MM.1S (cell line): ENCODE data around the gene CREB3L2.
"Not testable (repeated sequence)": the region's sequence is repeated elsewhere in the genome, so short reads cannot be mapped to it uniquely, and the experiment has no call there.

Source experiments
- DNase-seq: peaks from one replicate; pipeline ENCODE4 v3.0.0-alpha.2; 2015
- H2AFZ ChIP-seq: fragments of 300-600 bp; sonication (generic); 2 replicates; pipeline ENCODE4 v1.6.0; 2016; ENCODE audit warnings: antibody characterized with exemption, low read length
- H3F3A ChIP-seq: fragments of 300-600 bp; sonication (generic); 2 replicates; pipeline ENCODE4 v1.6.1; 2016; ENCODE audit warnings: mild to moderate bottlenecking, antibody characterized with exemption, low read length, moderate library complexity, mixed read lengths; ENCODE audit not compliant: insufficient read depth
- H3K27ac ChIP-seq: fragments of 300-600 bp; sonication (generic); 2 replicates; pipeline ENCODE4 v1.5.1; 2016; ENCODE audit warnings: mild to moderate bottlenecking, low read length
- H3K27me3 ChIP-seq: fragments of 300-600 bp; sonication (generic); replicated peaks from 2 replicates; pipeline ENCODE4 v1.6.0; 2016; ENCODE audit warnings: low read length; ENCODE audit not compliant: insufficient read depth
- H3K36me3 ChIP-seq: fragments of 300-600 bp; sonication (generic); replicated peaks from 2 replicates; pipeline ENCODE4 v1.6.1; 2016; ENCODE audit warnings: mild to moderate bottlenecking, low read length, mixed read lengths; ENCODE audit not compliant: insufficient read depth
- H3K4me1 ChIP-seq: fragments of 300-600 bp; sonication (generic); 2 replicates; pipeline ENCODE4 v1.6.1; 2016; ENCODE audit warnings: low read length, mixed read lengths
- H3K4me2 ChIP-seq: fragments of 300-600 bp; sonication (generic); 2 replicates; pipeline ENCODE4 v1.6.0; 2016; ENCODE audit warnings: low read depth, low read length
- H3K4me3 ChIP-seq: fragments of 300-600 bp; sonication (generic); 2 replicates; pipeline ENCODE4 v1.5.1; 2016; ENCODE audit warnings: low read length, mixed read lengths
- H3K79me2 ChIP-seq: fragments of 300-600 bp; sonication (generic); 2 replicates; pipeline ENCODE4 v1.6.1; 2016; ENCODE audit warnings: mixed run types, low read length, mixed read lengths
- H3K9ac ChIP-seq: fragments of 300-600 bp; sonication (generic); 2 replicates; pipeline ENCODE4 v1.6.1; 2016; ENCODE audit warnings: low read length, mixed read lengths
- H3K9me2 ChIP-seq: fragments of 300-600 bp; sonication (generic); replicated peaks from 2 replicates; pipeline ENCODE4 v1.6.1; 2016; ENCODE audit warnings: mild to moderate bottlenecking, low read length, mixed read lengths; ENCODE audit not compliant: insufficient read depth
- H3K9me3 ChIP-seq: fragments of 300-600 bp; sonication (generic); replicated peaks from 2 replicates; pipeline ENCODE4 v1.6.1; 2016; ENCODE audit warnings: mild to moderate bottlenecking, low read length, mixed read lengths; ENCODE audit not compliant: insufficient read depth
- H4K20me1 ChIP-seq: fragments of 300-600 bp; sonication (generic); 2 replicates; pipeline ENCODE4 v1.6.1; 2016; ENCODE audit warnings: mild to moderate bottlenecking, low read length, moderate library complexity, mixed read lengths; ENCODE audit not compliant: insufficient read depth
- EZH2 ChIP-seq: fragments of 300-600 bp; sonication (generic); optimal IDR thresholded peaks from 2 replicates; pipeline ENCODE3; 2017; ENCODE audit warnings: low read depth, mild to moderate bottlenecking, antibody characterized with exemption, low read length, mixed read lengths
- EZH2phosphoT487 ChIP-seq: fragments of 300-600 bp; sonication (generic); IDR thresholded peaks from 2 replicates; pipeline ENCODE4 v1.6.1; 2018; ENCODE audit warnings: antibody characterized with exemption, low read length
- TF ChIP-seq, protein P1 (sequence below): fragments of 300-600 bp; sonication (generic); IDR thresholded peaks from 2 replicates; pipeline ENCODE4 v1.5.1; 2016; ENCODE audit warnings: antibody characterized with exemption, low read length, mixed read lengths

The CREB3L2 gene

DNA sequence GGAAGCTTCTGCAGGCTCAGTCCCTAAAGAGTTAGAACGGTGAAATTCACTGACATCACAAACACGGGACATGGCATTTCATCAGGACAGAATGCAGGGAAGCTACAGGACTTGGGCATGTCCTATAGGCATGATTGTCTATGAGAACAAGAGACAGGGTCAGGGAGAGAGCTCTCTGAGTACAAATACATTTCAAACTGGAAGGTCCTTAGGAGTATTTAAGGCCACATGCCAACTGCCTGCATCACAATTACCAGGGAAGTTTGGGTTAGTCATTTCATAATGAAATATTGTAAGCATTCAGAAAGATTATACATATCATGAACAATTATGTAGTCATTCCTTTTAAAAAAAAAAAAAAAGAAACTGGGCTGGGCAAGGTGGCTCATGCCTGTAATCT, 71.3 kb downstream of the CREB3L2 start:
- Histone ChIP-seq H3K4me1 (peaks cover 17% of the 10 kb centered on the region), H3K36me3 (peaks cover 5% of the 10 kb centered on the region), H3K9ac (no peak overlapping the region), H3K4me3 (no peak overlapping the region), H3K9me2 (no peaks in the 10 kb centered on the region), H3K4me2 (no peak overlapping the region), H2AFZ (no peak overlapping the region), H3K9me3 (no peaks in the 10 kb centered on the region), H3K27ac (no peak overlapping the region), H3K79me2 (peaks cover 82% of the 10 kb centered on the region), H3F3A (peaks cover 10% of the 10 kb centered on the region), H4K20me1 (0 out of 2 replicates have a peak, but pooled peaks cover 3% of the 10 kb centered on the region), H3K27me3 (no peaks in the 10 kb centered on the region)
- no peak for TF ChIP-seq EZH2phosphoT487
- no peak for TF ChIP-seq EZH2
- TF ChIP-seq, protein P1, sequence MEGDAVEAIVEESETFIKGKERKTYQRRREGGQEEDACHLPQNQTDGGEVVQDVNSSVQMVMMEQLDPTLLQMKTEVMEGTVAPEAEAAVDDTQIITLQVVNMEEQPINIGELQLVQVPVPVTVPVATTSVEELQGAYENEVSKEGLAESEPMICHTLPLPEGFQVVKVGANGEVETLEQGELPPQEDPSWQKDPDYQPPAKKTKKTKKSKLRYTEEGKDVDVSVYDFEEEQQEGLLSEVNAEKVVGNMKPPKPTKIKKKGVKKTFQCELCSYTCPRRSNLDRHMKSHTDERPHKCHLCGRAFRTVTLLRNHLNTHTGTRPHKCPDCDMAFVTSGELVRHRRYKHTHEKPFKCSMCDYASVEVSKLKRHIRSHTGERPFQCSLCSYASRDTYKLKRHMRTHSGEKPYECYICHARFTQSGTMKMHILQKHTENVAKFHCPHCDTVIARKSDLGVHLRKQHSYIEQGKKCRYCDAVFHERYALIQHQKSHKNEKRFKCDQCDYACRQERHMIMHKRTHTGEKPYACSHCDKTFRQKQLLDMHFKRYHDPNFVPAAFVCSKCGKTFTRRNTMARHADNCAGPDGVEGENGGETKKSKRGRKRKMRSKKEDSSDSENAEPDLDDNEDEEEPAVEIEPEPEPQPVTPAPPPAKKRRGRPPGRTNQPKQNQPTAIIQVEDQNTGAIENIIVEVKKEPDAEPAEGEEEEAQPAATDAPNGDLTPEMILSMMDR: no peak
- DNase-seq: no peak

- DNase-seq: no peak
- Histone ChIP-seq H3K36me3 (peaks cover 8% of the 10 kb centered on the region), H3K4me2 (no peak overlapping the region), H3K9ac (no peak overlapping the region), H3K4me1 (peaks cover 6% of the 10 kb centered on the region; the same call in 1 of the 2 replicates), H3K27ac (no peak overlapping the region), H3K4me3 (no peak overlapping the region), H3K27me3 (no peaks in the 10 kb centered on the region), H2AFZ (no peak overlapping the region), H3K9me2 (no peaks in the 10 kb centered on the region), H3K79me2 (peaks cover 86% of the 10 kb centered on the region), H3F3A (no peaks in the 10 kb centered on the region), H4K20me1 (0 out of 2 replicates have a peak, but pooled peaks cover 4% of the 10 kb centered on the region), H3K9me3 (no peaks in the 10 kb centered on the region)
- TF ChIP-seq EZH2 (no peak), EZH2phosphoT487 (no peak)
- TF ChIP-seq, protein P1: no peak
Measured at GRCh38 chr7:137928626-137929025, 73.3 kb downstream of the CREB3L2 start.

DNA sequence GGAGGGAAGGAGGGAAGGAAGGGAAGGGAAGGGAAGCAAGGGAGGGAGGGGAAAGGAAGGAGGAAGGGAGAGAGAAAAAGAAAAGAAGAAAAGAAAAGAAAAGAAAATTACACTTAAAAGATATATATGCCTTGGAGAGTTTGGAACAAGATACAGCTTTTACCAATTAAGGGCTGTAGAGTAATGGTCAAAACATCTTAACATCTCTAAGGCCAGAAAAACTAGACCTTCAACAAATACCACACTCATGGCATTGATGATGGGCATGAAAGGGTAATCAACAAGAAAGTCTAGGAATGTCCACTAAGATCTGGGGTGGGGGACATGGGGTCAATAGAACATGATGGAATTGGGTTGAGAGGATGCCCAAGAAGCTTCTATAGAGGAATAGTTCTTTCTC, 74.5 kb downstream of the CREB3L2 start:
- no peak overlapping the region for H3K9ac ChIP-seq
- H3K79me2 ChIP-seq: peaks cover 86% of the 10 kb centered on the region
- H3F3A ChIP-seq: no peaks in the 10 kb centered on the region
- peaks cover 8% of the 10 kb centered on the region for H3K36me3 ChIP-seq
- H2AFZ ChIP-seq: no peak overlapping the region
- no peaks in the 10 kb centered on the region for H3K27me3 ChIP-seq
- H4K20me1 ChIP-seq: 0 out of 2 replicates have a peak, but pooled peaks cover 4% of the 10 kb centered on the region
- TF ChIP-seq, protein P1: no peak
- no peak for TF ChIP-seq EZH2phosphoT487
- TF ChIP-seq EZH2: no peak
- no peak overlapping the region for H3K4me3 ChIP-seq
- H3K4me2 ChIP-seq: no peak overlapping the region
- H3K27ac ChIP-seq: no peak overlapping the region
- no peak for DNase-seq
- no peaks in the 10 kb centered on the region for H3K9me2 ChIP-seq
- H3K4me1 ChIP-seq: no peaks in the 10 kb centered on the region
- H3K9me3 ChIP-seq: no peaks in the 10 kb centered on the region

DNA sequence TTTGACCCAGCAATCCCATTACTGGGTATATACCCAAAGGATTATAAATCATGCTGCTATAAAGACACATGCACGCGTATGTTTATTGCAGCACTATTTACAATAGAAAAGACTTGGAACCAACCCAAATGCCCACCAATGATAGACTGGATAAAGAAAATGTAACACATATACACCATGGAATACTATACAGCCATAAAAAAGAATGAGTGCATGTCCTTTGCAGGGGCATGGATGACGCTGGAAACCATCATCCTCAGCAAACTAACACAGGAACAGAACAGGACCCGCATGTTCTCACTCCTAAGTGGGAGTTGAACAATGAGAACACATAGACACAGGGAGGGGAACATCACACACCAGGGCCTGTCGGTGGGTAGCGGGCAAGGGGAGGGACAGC, 75.7 kb downstream of the CREB3L2 start:
- peaks cover 84% of the 10 kb centered on the region for H3K79me2 ChIP-seq
- not testable (repeated sequence) for H3K9me2 ChIP-seq, H3K36me3 ChIP-seq, DNase-seq, H3K27ac ChIP-seq, H3K4me2 ChIP-seq, H3K27me3 ChIP-seq, H3K9ac ChIP-seq, H3K4me3 ChIP-seq, H3F3A ChIP-seq, H3K9me3 ChIP-seq, H4K20me1 ChIP-seq, H2AFZ ChIP-seq, H3K4me1 ChIP-seq
